HG03460 (cell line): ENCODE data around the gene PAIP2.

Experiments used
- ATAC-seq: cut with Tn5 transposase; IDR thresholded peaks from one replicate; pipeline ENCODE4 v1.9.1; 2021; ENCODE audit not compliant: unreplicated experiment

Gene PAIP2

DNA sequence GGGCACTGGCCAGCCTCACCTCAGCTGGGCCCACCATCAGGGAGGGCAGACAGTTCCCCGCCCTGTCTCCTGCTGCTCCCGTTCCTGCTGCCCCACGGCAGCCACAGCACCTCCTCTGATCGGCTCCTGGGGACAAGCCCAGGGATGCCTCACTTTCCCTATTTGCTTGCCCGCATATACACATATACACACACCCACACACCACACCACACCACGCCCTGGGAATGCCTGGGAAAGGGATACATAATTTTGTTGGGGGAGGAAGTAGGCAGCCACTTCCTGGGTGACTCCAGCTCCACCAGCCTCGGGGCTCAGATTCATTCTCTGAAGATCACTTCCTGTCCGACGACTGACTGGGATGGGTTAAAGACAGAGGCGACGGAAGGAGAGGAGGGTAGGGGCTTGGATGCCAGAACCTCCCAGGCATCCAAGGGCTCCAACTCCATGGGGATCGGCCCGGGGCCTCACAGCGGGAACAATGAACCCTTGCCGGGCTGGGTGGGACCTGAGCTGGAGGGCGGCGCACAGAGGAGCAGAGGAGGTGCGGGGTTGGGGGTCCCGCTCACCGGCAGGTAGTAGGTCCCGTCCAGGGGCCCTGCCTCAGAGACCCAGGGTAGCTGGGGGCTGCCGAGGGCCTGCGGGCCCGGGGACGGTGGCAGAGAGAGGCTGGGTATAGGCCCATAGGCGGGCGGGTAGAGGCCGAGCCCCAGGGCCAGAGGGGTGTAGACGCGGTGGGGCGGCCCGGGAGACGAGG is 50.1 kb downstream of the PAIP2 start:
- ATAC-seq, result no peak

DNA sequence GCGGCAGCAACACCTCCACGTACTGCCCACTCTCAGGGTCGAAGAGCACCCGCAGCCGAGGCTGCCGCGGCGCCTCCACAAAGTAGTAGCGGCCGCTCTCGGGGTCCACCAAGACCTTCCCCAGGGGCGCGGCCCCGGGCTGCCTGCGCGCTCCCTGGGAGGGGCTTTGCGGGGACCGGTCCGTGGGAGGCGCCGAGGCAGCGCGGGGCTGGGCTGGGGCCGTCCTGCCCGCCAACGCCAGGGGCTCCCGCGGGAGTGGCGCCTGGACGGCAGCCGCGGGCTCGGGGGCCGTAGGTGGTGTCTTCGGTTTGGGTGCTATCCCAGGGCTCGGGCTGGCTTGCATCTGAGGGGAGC is 50.6 kb downstream of the PAIP2 start:
- peak; percentile 3 for ATAC-seq

DNA sequence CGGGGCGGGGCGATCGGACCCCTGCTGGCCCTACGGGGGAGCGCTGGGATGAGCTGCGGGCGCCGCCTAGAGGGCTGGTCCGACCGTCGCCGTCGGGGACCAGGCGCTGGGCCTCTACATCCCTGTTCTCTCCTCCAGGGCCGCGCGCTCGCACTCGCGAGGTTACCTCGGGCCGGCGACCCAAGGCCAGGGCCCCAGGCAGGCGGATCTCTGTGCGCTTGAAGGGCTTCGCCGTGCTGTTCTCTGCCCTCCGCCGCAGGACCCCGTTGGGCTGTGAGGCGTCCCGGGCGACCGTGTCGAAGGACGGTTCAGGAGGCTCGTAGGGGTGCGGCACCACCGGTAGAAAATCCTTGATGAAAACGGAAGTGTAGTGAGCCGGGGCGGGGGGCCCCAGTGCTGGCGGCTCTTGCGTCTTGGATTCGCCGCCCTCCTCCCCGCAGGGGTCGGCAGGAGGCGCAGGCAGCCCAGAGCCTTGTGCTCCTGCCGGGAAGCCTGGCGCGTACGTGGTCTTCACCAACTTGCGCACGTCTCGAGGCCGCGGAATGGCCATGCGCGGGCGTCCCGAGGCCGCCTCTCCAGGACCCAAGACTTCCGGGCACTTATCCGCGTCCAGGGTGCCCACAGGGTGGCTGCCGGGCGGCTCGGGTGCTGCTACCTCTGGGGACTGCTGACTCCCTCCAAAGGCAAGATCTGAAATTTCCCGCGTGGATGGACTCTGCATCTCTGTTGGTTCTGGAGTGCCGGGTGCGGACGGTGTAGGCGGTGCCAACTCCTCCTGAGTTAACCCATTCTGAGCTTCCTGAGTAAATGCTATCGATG is 51.2 kb downstream of the PAIP2 start:
- peak; percentile 39 for ATAC-seq

DNA sequence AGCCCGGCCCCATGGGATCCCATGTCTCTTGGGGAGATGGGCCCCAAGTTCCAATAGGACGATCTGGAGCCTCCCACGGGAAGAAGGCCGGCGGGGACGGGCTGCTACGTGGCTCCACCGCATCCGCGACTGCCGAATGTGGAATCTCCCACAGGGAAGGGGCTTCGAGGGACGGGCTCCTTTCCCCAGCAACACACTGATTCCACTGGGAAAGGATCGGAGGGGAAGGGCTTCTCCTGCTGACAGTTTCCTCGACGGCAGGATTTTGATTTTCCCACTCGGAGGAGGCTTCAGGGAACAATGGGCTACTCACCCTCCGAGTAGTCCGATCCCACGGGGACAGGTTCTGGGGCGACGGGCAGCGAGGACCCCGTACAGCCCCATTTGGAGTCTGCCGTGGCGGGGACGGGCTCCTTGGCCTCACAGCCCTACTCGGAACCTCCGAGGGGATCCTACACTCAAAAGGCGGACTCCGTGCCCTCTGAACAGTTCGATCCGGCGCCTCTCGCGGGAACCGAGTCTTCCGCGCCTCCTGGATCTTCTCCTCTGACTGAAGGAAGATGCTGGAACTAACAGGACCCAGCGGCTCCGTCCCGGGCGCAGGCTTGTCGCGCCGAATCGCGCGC is 52.0 kb downstream of the PAIP2 start:
- ATAC-seq, result no peak

DNA sequence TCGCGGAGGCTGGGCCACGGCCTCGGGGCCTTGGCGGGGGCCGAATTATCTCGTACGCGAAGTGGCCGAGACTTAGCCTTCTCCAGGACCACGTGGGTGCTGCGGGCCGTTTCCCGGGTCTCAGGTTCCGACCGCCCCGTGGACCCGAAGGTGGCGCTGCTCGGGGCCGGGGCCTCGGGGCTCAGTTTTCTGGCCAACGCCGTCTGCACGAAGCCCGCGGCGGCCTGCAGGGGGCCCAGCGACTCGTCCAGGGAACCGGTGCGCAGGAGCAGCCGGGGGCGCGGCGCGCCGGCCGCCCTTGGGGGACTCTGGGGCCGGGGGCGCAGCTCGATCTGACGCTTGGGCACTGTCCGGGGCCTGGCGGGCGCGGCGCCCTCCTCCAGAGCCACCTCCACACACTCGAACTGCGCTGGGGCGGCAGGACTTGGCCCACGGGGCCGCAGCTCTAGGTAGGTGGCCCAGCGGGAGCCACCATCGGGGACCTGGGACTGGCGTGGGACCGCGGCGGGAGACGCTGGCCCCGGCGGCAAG is 52.5 kb downstream of the PAIP2 start:
- no peak for ATAC-seq

DNA sequence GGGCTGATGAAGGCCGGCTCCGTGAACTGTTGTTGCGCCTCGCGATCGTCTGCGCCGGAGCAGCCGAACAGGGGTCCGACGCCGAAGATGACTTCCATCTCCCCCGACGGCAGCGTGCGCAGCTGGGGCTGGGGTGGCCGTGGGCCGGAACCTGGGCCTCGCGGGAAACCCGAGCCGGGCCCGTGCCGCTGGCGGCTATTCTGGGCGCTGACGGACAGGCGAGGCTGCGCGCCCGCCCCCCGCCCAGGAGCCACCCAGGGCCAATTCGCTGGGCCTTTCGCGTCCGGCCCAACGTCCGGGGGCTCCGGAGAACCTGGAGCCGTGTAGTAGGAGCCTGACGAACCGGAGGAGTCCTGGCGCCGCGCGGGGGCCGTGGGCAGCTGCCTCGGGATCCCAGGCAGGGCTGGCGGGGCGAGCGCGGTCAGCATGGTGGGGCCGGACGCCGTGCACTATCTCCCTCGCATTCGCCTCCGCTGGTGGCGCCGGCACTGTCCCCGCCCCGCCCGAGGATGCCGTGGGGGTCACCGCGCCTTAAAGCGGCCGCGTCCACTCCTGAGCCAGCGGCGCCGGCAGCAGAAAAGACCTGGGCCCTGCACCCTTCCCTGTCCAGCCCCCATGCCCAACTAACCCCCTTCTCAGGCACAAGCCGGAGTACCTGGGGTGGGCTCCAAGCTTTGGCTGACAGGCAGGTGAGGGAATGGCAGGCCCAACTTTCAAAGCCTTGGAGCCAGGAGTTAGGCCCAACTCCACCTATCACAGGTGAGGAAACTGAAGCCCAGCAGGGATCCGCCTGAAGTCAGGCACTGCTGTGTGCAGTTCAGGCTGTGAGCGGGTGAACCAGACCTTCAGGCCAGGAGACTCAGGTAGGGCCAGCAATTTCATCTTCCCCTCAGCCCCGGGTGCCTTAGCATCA is 53.3 kb downstream of the PAIP2 start, which contains the start of gene PROB1:
PROB1 (minus strand) TSS at position 451 of the 913 bp plus-strand sequence; CDS start at position 428, 23 bp downstream.
- ATAC-seq, result no peak

DNA sequence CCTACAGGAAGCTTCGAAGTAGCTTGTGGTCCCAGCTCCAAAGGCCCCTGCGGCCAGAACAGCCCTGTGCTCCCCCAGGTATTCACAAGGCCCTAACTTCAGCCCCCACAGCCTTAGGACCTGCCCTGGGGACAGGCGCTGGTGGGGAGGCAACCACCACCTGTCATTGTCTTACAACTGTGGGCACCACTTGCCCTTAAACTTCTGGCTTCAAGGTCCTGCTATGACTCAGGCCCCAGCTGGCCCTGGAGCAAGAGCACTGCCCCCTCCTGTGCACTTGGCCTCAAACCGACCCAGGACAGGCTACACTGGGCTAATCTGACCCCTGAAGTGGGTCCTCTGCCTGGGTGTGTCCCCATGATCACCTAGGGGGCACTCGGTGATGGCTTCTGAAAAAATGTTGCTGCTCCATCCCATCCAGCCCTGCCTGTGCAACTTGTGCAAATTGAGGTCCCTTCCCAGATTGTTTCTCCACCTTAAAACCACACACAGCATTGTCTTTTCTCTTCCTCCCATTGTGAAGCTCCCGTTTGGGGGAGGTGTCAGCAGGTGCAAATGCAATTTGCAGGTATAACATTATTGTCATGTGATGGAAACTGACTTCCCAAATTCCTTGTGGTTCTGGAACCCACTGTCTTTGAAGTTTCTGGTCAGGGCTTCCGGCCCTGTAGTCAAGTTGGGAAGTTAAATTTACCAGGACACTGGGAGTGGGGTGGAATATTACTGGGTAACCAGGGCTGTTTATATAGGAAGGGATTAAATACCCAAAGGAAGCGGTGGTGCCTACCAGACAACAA is 54.4 kb downstream of the PAIP2 start:
- ATAC-seq, result no peak

DNA sequence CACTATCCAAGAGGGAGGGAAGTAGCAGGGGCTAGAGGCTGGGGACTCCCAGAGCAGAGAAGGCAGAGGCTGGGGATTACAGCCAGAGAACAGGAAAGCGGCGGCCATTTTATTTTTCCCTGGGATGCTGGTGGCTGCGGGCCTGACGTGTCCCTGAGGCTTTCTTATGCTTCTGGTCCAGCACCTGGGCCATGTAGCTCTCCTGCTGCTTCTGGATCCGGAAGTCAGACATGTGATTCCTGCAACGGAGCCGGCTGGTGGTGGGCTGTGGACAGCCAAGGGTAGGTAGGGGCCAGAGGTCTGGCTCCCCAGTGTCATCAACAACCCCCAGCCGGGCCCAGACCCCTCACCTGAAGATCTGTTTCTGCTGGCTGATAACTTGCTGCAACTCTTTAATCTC is 55.0 kb downstream of the PAIP2 start:
- no peak for ATAC-seq

DNA sequence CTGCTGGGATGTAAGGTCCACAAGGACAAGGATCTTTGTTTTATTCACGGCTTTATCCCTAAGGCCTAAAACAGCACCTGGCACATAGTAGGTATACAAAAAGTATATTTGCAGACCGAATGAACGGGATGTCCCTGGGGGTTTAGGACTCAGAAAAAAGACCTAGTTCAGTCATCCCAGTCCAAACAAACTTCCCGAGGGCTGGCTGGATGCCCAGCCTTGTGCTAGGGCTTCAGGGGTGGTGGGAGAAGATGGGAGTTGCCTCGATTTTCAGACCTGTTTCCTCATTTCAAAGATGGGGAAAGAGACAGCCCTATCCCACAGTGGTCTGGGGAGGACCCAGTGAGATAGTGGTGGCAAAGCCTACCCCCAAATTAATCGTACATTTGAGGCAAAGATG is 56.3 kb downstream of the PAIP2 start:
- ATAC-seq, result no peak

DNA sequence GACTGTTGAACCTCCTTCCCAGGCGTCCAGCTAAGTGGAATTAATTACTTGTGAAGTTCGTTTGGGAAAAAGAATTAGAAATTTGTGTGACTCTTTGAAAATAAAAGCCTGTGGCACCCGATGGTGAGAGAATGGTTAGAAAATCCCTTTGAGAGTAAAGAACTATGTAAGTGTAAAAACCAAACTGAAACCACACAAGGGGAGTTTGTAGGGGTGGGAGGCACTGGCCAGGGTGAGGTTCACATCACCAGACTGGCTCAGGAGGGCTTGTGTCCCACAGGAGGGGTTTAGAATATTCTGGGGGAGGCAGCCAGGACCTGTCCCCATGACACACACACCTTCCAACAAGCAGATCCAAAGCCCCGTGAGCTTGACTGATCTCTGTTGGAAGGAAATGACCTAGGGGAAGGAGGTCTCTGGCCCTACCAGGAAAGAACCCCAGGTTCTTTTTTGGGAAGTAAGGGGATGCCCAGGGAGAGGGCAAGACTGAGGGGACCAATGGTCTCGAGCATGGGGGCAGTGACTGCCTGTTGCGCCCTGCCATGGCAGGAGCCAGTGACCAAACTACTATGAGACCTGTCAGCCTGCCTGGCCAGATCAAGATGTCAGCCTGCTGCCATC is 58.0 kb downstream of the PAIP2 start:
- no peak for ATAC-seq

DNA sequence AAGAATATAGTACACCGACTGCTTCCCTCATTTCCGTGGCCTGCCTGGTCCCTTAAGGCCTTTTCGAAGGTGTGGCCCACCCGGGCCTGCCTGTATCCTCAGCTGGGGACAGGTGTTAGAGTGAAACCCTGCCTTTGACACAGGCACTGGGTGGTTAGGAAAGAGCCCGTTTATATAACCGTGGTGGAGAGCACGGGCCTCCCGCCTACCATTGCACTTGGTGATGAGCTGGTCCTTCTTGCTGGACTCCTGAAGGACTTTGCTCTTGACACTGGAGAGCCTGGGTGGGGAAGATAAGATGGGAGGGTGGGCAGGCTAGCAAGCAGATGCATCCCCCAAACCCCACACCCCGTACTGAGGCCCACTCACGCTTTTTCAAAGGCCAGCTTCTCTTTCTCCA is 59.9 kb downstream of the PAIP2 start:
- ATAC-seq, result no peak

DNA sequence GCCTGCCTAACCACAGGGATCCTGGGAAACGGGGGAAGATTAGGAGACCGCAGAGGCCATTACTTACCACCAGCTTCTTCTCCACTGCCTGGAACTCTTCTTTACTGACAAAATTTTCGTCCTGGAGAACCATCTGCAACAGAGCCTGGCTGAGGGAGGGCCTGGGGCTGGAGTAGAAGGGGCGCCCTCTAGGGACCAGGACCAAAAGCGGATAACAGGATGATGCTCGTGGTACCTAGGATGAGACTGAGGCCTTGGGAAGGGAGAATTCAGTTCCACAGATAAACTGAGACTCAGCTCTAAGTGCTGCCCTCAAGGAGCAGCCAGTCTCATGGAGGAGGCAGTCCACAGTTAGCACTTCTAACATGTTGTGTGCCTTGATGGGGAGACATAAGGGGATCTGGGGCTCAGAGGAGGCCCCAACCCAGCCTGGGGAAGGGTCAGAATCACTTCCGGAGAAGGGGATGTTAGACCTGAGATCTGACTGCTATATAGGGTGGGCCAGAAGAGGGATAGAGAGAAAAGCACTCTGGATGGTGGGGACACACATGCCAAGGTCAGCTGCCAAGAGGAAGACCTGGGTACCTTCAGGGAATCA is 61.0 kb downstream of the PAIP2 start:
- ATAC-seq, result no peak

DNA sequence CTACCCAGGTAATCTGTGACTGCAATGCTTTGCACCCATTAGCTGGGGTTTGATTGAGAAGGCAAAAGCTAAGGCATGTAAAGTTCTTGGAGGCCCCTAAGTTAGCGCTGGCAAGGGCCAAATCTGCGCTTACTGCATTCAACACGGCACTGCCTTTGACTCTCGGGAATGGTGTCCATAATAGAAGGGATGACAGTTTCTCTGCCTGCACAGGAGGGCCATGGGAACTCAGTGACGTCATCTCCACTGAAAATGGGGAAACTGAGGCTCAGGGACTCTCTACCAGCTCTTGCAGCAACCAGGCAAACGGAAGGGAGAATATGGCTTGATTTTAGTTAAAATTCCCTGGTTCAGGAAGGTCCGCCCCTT is 61.7 kb downstream of the PAIP2 start:
- ATAC-seq, result no peak

DNA sequence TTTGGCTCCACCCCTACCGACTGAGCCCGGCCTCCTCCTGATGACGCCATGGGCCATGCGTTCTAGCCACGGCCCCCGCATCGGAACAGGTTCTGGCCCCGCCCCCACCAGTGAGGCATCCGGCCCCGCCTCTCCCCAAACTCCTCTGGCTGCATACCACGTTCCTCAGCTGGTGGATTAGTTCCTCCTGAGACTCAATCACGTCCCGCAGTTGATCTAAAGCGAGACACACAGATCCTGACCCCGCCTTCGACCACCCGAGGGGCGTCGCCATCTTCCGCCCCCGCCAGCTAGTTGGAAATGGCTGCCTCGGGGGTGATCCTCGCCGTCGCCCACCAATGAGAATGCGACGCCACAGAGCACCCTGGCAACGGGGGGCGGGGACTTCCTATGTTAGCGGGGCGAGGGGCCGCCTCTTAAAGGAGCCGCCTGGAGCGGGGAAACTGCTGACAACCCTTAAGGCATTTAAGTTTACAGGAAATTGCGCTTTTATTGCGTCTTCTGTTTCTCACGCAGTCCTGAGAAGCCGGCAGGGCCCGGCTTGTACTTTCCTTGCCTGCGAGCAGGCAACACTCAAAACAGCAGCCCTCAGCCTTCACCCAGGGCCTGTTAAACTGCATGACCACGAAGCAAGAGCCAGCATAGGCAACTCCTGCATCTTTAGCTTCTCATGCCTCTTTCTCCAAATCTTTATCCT is 62.3 kb downstream of the PAIP2 start, which contains the start of gene SPATA24:
SPATA24 (minus strand) TSS at position 303 of the 697 bp plus-strand sequence; CDS start at position 274, 29 bp downstream.
- ATAC-seq, result peak; percentile 80

DNA sequence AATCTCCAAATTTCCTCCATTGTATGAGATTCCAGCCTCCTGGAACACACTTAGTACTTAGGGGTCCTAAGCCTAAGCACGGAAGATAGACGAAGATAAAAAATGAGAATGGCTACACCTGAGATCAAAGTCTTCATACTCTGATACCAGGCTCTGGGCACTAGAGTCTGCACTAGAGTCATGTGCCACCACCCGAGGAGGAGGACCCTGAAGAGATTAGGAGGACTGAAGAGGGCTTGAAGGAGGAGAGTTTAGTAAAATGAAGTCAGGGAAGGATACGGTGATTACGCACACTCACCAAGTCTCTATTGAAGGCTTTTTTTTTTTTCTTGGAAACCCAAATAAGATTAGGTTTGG is 62.8 kb downstream of the PAIP2 start:
- ATAC-seq, result no peak

DNA sequence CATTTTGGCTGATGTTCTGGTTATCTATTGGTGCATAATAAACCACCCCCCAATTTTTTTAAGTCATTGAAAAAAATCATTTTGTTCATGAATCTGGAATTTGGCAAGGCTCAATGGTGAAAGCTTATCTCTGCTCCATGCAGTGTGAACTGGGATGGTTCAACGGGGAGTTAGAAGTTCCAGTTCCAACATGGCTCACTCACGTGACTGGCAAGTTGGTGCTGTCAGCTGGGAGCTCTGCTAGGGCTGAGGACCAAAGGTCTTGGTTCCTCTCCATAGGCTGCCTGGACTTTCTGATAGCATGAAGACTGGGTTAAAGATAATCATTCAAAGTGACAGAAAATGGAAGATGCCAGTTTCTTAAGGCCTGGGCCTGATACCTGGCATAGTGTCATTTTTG is 65.3 kb downstream of the PAIP2 start:
- no peak for ATAC-seq

DNA sequence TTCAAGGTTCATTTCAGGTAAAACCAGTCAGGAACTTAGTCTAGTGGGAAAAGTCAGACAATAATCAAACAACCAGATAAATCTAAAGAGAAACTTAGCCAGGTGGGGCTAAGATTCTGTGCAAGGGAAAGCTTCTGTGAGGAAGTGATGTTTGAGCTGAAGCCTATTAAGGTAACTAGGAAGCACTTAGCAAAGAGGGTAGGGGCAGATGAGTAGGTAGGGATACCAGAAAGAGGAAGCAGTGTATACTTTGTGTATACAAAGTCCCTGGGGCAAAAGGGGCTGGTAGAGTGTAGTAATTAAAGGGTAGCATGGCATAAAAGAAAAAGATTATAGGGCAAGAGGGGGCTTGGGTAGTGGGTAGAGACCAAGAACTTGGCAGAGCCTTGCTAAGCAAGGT is 65.9 kb downstream of the PAIP2 start:
- no peak for ATAC-seq

DNA sequence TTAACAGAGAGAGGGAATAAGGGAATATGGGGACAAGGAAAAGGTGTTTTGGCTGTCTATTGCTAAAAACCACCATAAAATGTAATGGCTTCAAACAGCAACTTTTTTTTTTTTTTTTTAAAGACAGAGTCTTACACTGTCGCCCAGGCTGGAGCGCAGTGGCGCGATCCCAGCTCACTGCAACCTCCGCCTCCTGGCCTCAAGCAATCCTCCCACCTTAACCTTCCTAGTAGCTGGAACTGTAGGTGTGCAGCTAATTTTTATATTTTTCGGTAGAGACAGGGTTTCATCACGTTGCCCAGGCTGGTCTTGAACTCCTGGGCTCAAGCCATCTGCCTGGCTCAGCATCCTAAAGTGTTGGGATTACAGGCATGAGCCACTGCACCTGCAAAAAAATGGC is 66.5 kb downstream of the PAIP2 start:
- ATAC-seq, result no peak
